IPS-18c (cell line): Measurements from ENCODE around the gene ANKRD40.

Experiments used
- H3K4me3 ChIP-seq: 2 replicates; pipeline ENCODE4 v1.7.0; 2013; ENCODE audit warnings: low read depth, mild to moderate bottlenecking, low read length, moderate library complexity; ENCODE audit not compliant: insufficient read depth
- H3K9me3 ChIP-seq: one replicate; pipeline ENCODE4 v1.6.1; 2013; ENCODE audit warnings: mild to moderate bottlenecking, low read length, moderate library complexity; ENCODE audit not compliant: control insufficient read depth, insufficient read depth

ANKRD40 gene

GRCh38 chr17:50647187-50647586 is 60.5 kb downstream of the ANKRD40 start:
- H3K9me3 ChIP-seq, result no peaks in the 10 kb centered on the region
- no peak overlapping the region for H3K4me3 ChIP-seq

DNA sequence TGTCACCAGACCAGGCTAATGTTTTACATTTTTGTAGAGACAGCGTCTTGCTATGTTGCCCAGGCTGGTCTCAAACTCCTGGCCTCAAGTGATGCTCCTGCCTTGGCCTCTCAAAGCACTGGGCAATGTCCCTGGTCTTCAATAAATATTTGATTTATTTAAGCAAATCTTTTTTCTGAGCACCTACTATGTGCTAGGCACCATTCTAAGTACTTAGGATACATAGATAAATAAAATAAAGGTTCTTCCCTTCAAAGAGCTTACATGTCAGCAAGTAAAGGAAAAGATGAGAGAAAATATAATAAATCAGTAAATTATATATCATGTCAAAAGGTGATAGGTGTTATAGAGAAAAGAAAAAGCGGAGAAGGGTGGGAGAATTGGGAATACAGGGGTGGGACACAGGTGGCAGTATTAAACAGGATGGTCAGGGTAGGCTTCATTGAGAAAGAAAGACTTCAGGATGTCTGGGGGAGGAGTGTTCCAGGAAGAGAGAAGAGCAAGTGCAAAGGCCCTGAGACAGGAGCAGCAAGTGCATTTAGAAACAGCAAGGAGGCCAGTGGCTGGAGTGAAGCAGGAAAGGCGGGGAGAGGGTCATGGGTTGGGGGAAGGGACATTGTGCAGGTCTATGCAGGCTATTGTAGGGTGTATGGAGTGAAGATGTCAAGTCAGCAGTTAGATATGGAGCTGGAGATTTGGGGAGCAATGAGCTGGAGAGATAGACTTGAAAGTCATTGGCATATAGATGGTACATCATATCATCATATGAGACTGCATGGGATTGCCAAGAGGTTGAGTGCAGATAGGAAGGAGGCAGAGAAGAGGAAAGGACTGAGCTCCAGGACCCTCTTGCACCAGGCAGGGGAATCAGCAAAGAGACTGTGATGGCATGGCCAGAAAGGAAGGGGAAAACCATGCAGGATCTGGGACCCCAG is 61.7 kb downstream of the ANKRD40 start:
- Histone ChIP-seq H3K4me3 (no peak overlapping the region), H3K9me3 (no peaks in the 10 kb centered on the region)
